ENCODE results near the gene CCDC187. TPM values are rescaled to one million over a fixed set of nuclear protein-coding genes. Genes with fewer than 3 reads are reported as not detected.
A peak's percentile ranks its signal among the peaks of the same experiment; 100 is the strongest.

Gene CCDC187
- total and polyA plus RNA-seq, 2 of the 8 experiments (the other 6 are each of a cell fraction or from before 2014, with no cell fraction given) = 0.02 TPM; not detected in 1

DNA sequence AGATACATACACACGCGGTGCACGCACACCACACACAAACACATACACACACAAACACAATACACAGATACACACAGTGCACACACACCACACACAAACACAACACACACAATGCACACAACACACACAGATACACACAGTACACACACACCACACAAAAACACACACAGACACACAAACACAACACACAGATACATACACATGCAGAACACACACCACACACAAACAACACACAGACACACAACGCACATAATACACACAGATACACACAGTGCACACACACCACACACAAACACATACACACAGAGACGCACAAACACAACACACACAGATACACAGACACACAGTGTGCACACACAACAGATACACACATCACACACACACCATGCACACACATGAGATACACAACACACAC, 5.9 kb upstream of the CCDC187 start:
- POLR2A ChIA-PET (ENCODE audit: partially characterized antibody) = no interaction called here
- Histone ChIP-seq H3K23ac (ENCODE audit: insufficient read length) (peak overlapping the region; percentile 20), H2BK20ac (ENCODE audit: low read length) (no peak overlapping the region), H2AK5ac (ENCODE audit: low read depth, low read length) (peak overlapping the region; percentile 99), H3K23me2 (ENCODE audit: low read depth, low read length) (peaks cover 25% of the 10 kb centered on the region), H4K5ac (ENCODE audit: insufficient read length, low read depth, low read length) (no peak overlapping the region), H2BK12ac (ENCODE audit: low read depth, low read length) (peak overlapping the region; percentile 64; the same call in 1 of the 2 replicates), H3K79me2 (ENCODE audit: control insufficient read depth in 1 of 2, insufficient read depth in 2 of 2, low read length in 2 of 2) (no peaks in the 10 kb centered on the region), H4K20me1 (replicated peaks in 1 of 2; ENCODE audit: control insufficient read depth in 1 of 2, insufficient read depth in 2 of 2, low read length in 2 of 2) (peaks cover 0 to 20% of the 10 kb centered on the region in 2 experiments), H3K4me1 (replicated peaks in 1 of 4; ENCODE audit: control insufficient read depth in 3 of 4, insufficient read depth in 4 of 4, low read length in 3 of 4) (0 out of 7 replicates have a peak, but pooled peaks cover 0 to 3% (median 0%) of the 10 kb centered on the region in 4 experiments), H3K4ac (replicated peaks; ENCODE audit: insufficient read length, low read depth, low read length) (peak overlapping the region; percentile 85), H3K9me3 (ENCODE audit: insufficient read depth in 2 of 2, low read depth in 1 of 2, low read length in 1 of 2) (peaks cover 1 to 3% of the 10 kb centered on the region in 2 experiments; a peak in 2 of 4 replicates), H3K27ac (ENCODE audit: low read depth, low read length) (no peak overlapping the region), H3K14ac (ENCODE audit: insufficient read length) (peak overlapping the region; percentile 77), H3K27me3 (replicated peaks in 1 of 4; ENCODE audit: control insufficient read depth in 3 of 4, extremely low read depth in 1 of 4, insufficient read depth in 3 of 4, low read length in 3 of 4) (no peaks in the 10 kb centered on the region; a peak in 1 of 7 replicates), H3K4me3 (ENCODE audit: extremely low read depth in 1 of 4, insufficient read depth in 2 of 4, low read depth in 3 of 4, low read length in 4 of 4) (no peak overlapping the region), H3K56ac (replicated peaks; ENCODE audit: insufficient read length, low read depth, low read length) (peak overlapping the region; percentile 82), H3K36me3 (ENCODE audit: control insufficient read depth in 2 of 4, insufficient read depth in 4 of 4, low read length in 3 of 4) (no peaks in the 10 kb centered on the region; a peak in 1 of 8 replicates), H2BK120ac (replicated peaks; ENCODE audit: low read depth, low read length) (peak overlapping the region; percentile 43), H2AFZ (ENCODE audit: low read length) (no peak overlapping the region), H3K18ac (ENCODE audit: extremely low read depth, low read length) (no peak overlapping the region), H4K91ac (replicated peaks; ENCODE audit: insufficient read length, low read length) (peak overlapping the region; percentile 54), H3K79me1 (ENCODE audit: low read depth, low read length) (no peaks in the 10 kb centered on the region; the same call in 1 of the 2 replicates), H4K8ac (ENCODE audit: extremely low read depth, insufficient read depth, low read length) (no peak overlapping the region), H3K9ac (replicated peaks in 1 of 4; ENCODE audit: extremely low read depth in 1 of 4, low read depth in 3 of 4, low read length in 3 of 4) (no peak overlapping the region), H2BK5ac (ENCODE audit: low read depth, low read length) (peak overlapping the region; percentile 61), H2BK15ac (ENCODE audit: low read length) (peak overlapping the region; percentile 50), H3K4me2 (ENCODE audit: insufficient read depth in 1 of 2, low read depth in 2 of 2, low read length in 2 of 2) (no peak overlapping the region)
- WGBS, 2 experiments (ENCODE audit: extremely low coverage in 1 of 2, insufficient coverage in 1 of 2, insufficient read length in 1 of 2, insufficient replicate concordance in 2 of 2, low coverage in 1 of 2, low lambda C conversion rate in 2 of 2, missing lambda C conversion rate in 1 of 2) = 93% methylated on average over 5 of the region's 5 CpGs; no CpG with 5 or more reads in 1 of the 2 experiments
- no peak for FAIRE-seq
- CTCF ChIA-PET (ENCODE audit: partially characterized antibody) = interaction anchor here (0.6 to 2.7 kb wide), 2 partner anchors 28 to 44 kb away, joined by 3 to 8 read pairs; no protein-coding TSS in a partner anchor
- no peak for DNase-seq (ENCODE audit: low read depth in 1 of 2, low spot score in 2 of 2)
- TF ChIP-seq HDAC2 (IDR thresholded peaks at IDR 0.05; ENCODE audit: borderline replicate concordance in 1 of 2, low read depth in 2 of 2, low read length in 2 of 2) = no peak
- no peak for TF ChIP-seq EGR1 (IDR thresholded peaks at IDR 0.05; ENCODE audit: borderline replicate concordance, low read depth, low read length)
- no peak for TF ChIP-seq POU5F1 (IDR thresholded peaks at IDR 0.05; ENCODE audit: low read depth, low read length)
- TF ChIP-seq HDAC6 (IDR thresholded peaks at IDR 0.05; ENCODE audit: low read depth, low read length) = peak; percentile 34
- no peak for TF ChIP-seq CTBP2 (IDR thresholded peaks at IDR 0.05; ENCODE audit: borderline replicate concordance, insufficient read depth, insufficient read length, low read length)
